HepG2 (cell line): Measurements from ENCODE around the gene CEP97. TPM values are rescaled to one million over a fixed set of nuclear protein-coding genes. Genes with fewer than 3 reads are reported as not detected.

Experiments
- ARNTL ChIP-seq: sonication (generic); formaldehyde crosslinking; IDR thresholded peaks from 2 replicates; pipeline ENCODE4 v1.4.0; 2020; ENCODE audit warnings: mild to moderate bottlenecking, missing genetic modification reagents
- ATF7 ChIP-seq, 2 experiments: fragments of 450-650 bp in 1 of 2; sonication (generic) in 1 of 2; formaldehyde crosslinking in 1 of 2; IDR thresholded peaks; 2 replicates each; pipeline versions ENCODE4 v1.4.0 to v1.6.1; 2016 to 2020; ENCODE audit warnings: antibody characterized with exemption in 1 of 2, mild to moderate bottlenecking in 1 of 2, missing genetic modification reagents in 1 of 2
- DRAP1 ChIP-seq: IDR thresholded peaks from 2 replicates; pipeline ENCODE4 v1.6.1; 2016; ENCODE audit warnings: missing genetic modification reagents, missing compliant biosample characterization
- EHMT2 ChIP-seq: fragments of 200-600 bp; sonication (generic); IDR thresholded peaks from 2 replicates; pipeline ENCODE4 v1.7.0; 2017; ENCODE audit warnings: antibody characterized with exemption, low read depth, low read length, borderline replicate concordance
- ELF1 ChIP-seq: sonication (generic); formaldehyde crosslinking; IDR thresholded peaks from 2 replicates; pipeline ENCODE4 v1.4.0; 2020; ENCODE audit warnings: missing genetic modification reagents
- ELF3 ChIP-seq: IDR thresholded peaks from 2 replicates; pipeline ENCODE4 v1.6.1; 2016; ENCODE audit warnings: missing genetic modification reagents, missing compliant biosample characterization
- ETS1 ChIP-seq: sonication (generic); formaldehyde crosslinking; IDR thresholded peaks from 2 replicates; pipeline ENCODE4 v1.4.0; 2020; ENCODE audit warnings: missing genetic modification reagents
- FOXP4 ChIP-seq: sonication (generic); formaldehyde crosslinking; IDR thresholded peaks from 2 replicates; pipeline ENCODE4 v1.4.0; 2020; ENCODE audit warnings: missing genetic modification reagents
- HDAC2 ChIP-seq: sonication (generic); formaldehyde crosslinking; IDR thresholded peaks from 2 replicates; pipeline ENCODE4 v1.4.0; 2020; ENCODE audit warnings: missing genetic modification reagents
- HNF4G ChIP-seq, 2 experiments: sonication (generic) in 1 of 2; formaldehyde crosslinking in 1 of 2; IDR thresholded peaks; 2 replicates each; pipeline versions ENCODE4 v1.4.0 to v1.6.1; 2011 to 2020; ENCODE audit warnings: borderline replicate concordance in 2 of 2, low read depth in 2 of 2, mild to moderate bottlenecking in 2 of 2, low read length in 1 of 2, missing genetic modification reagents in 1 of 2, moderate library complexity in 1 of 2
- ISX ChIP-seq: sonication (generic); formaldehyde crosslinking; conservative IDR thresholded peaks from 2 replicates; pipeline ENCODE4 v1.5.0; 2020; ENCODE audit warnings: missing genetic modification reagents
- MIER3 ChIP-seq: IDR thresholded peaks from 2 replicates; pipeline ENCODE4 v1.6.1; 2016; ENCODE audit warnings: missing compliant biosample characterization, borderline replicate concordance
- MZF1 ChIP-seq: sonication (generic); formaldehyde crosslinking; IDR thresholded peaks from 2 replicates; pipeline ENCODE4 v1.8.1; 2023; ENCODE audit warnings: mild to moderate bottlenecking, missing genetic modification reagents, borderline replicate concordance
- NFATC3 ChIP-seq: sonication (generic); formaldehyde crosslinking; IDR thresholded peaks from 2 replicates; pipeline ENCODE4 v1.5.1; 2020; ENCODE audit warnings: mild to moderate bottlenecking, missing genetic modification reagents
- NFE2 ChIP-seq: sonication (generic); formaldehyde crosslinking; IDR thresholded peaks from 2 replicates; pipeline ENCODE4 v1.4.0; 2020; ENCODE audit warnings: missing genetic modification reagents
- NRL ChIP-seq: sonication (generic); formaldehyde crosslinking; IDR thresholded peaks from 2 replicates; pipeline ENCODE4 v1.5.0; 2020; ENCODE audit warnings: missing genetic modification reagents, mild to moderate bottlenecking, moderate library complexity, borderline replicate concordance
- PHF20 ChIP-seq: sonication (generic); formaldehyde crosslinking; IDR thresholded peaks from 2 replicates; pipeline ENCODE4 v1.5.0; 2020; ENCODE audit warnings: mild to moderate bottlenecking, missing genetic modification reagents
- PRPF4 ChIP-seq: fragments of 200-400 bp; formaldehyde crosslinking; IDR thresholded peaks from 2 replicates; pipeline ENCODE4 v1.6.1; 2016; ENCODE audit warnings: low read length, low read depth; ENCODE audit not compliant: poor library complexity, severe bottlenecking
- REL ChIP-seq: sonication (generic); formaldehyde crosslinking; conservative IDR thresholded peaks from 2 replicates; pipeline ENCODE4 v1.8.0; 2022; ENCODE audit warnings: mild to moderate bottlenecking, missing genetic modification reagents, moderate library complexity
- SATB2 ChIP-seq: sonication (generic); formaldehyde crosslinking; IDR thresholded peaks from 2 replicates; pipeline ENCODE4 v1.5.0; 2020; ENCODE audit warnings: missing genetic modification reagents
- SMARCE1 ChIP-seq: fragments of 450-650 bp; IDR thresholded peaks from 2 replicates; pipeline ENCODE4 v1.6.1; 2017; ENCODE audit warnings: borderline replicate concordance
- ZMAT3 ChIP-seq: sonication (generic); formaldehyde crosslinking; conservative IDR thresholded peaks from 2 replicates; pipeline ENCODE4 v1.7.0; 2021; ENCODE audit warnings: missing genetic modification reagents
- ZNF543 ChIP-seq: sonication (generic); formaldehyde crosslinking; IDR thresholded peaks from 2 replicates; pipeline ENCODE4 v1.4.0; 2020; ENCODE audit warnings: mild to moderate bottlenecking, missing genetic modification reagents
- ZNF564 ChIP-seq: sonication (generic); formaldehyde crosslinking; IDR thresholded peaks from 2 replicates; pipeline ENCODE4 v1.8.1; 2023; ENCODE audit warnings: mild to moderate bottlenecking, missing genetic modification reagents
- ZNF749 ChIP-seq: sonication (generic); formaldehyde crosslinking; IDR thresholded peaks from 2 replicates; pipeline ENCODE4 v1.8.0; 2022; ENCODE audit warnings: mild to moderate bottlenecking, missing genetic modification reagents, moderate library complexity, borderline replicate concordance
- ZNF773 ChIP-seq: sonication (generic); formaldehyde crosslinking; IDR thresholded peaks from 2 replicates; pipeline ENCODE4 v1.4.0; 2020; ENCODE audit warnings: missing genetic modification reagents, borderline replicate concordance
- polyA plus RNA-seq, 8 experiments: library from polyadenylated mRNA; depleted of rRNA in 3 of 8; stranded (reverse) in 7 of 8; unstranded in 1 of 8; fragments of >200 nt; fragmentation: Illumina TruSeq in 4 of 8; extraction: Trizol in 4 of 8; gene quantifications; 2 replicates each; pipeline versions ENCODE4 v1.2.1 to v1.2.3, GENCODE V29; 2011 to 2016; ENCODE audit warnings: low read depth in 4 of 8, missing spikeins in 1 of 8, mixed read lengths in 1 of 8; ENCODE audit not compliant: insufficient read depth in 1 of 8
- total RNA-seq, 5 experiments: library from RNA; depleted of rRNA; stranded (reverse); fragments of >200 nt; fragmentation: Illumina TruSeq; extraction: Trizol; gene quantifications; 2 replicates each; pipeline ENCODE4 v1.2.3, GENCODE V29; 2016; ENCODE audit warnings: low read depth in 1 of 5

Gene CEP97
- total and polyA plus RNA-seq, 2 of the 13 experiments (the other 11 are each of a cell fraction or from before 2014, with no cell fraction given), result 0.99 to 6.5 TPM

GRCh38 chr3:101779047-101779821, 54.8 kb downstream of the CEP97 start, which contains the start of gene NXPE3 (continued):
- TF ChIP-seq ARNTL (CRISPR knock-in tag), result peak; percentile 73; the same call in 1 of the 2 replicates
- TF ChIP-seq DRAP1 (CRISPR knock-in tag), result peak; percentile 29; the same call in 1 of the 2 replicates
- no peak for TF ChIP-seq SMARCE1
- TF ChIP-seq ZNF564, result peak; percentile 59; the same call in 1 of the 2 replicates
- no peak for TF ChIP-seq ZNF749
- TF ChIP-seq MIER3 (CRISPR knock-in tag), result peak; percentile 15; the same call in 1 of the 2 replicates
- peak; percentile 73; the same call in 1 of the 2 replicates for TF ChIP-seq ETS1 (CRISPR knock-in tag)
- peak; percentile 35 for TF ChIP-seq FOXP4 (CRISPR knock-in tag)
- TF ChIP-seq MZF1 (CRISPR knock-in tag), result no peak
- no peak for TF ChIP-seq HNF4G (IDR thresholded peaks at IDR 0.05; ENCODE audit: borderline replicate concordance, low read depth, low read length)
- TF ChIP-seq HNF4G (CRISPR knock-in tag; IDR thresholded peaks at IDR 0.05; ENCODE audit: borderline replicate concordance, low read depth), result no peak
- TF ChIP-seq NFATC3, result no peak; the same call in 1 of the 2 replicates
- TF ChIP-seq PRPF4, result no peak
- peak; percentile 77 for TF ChIP-seq PHF20 (CRISPR knock-in tag)
- no peak for TF ChIP-seq EHMT2
- TF ChIP-seq NFE2 (CRISPR knock-in tag), result no peak
- peak; percentile 89 for TF ChIP-seq ZMAT3
- TF ChIP-seq HDAC2, result peak; percentile 22; the same call in 1 of the 2 replicates
- TF ChIP-seq ELF3, result peak; percentile 55
- TF ChIP-seq ZNF773, result 0 out of 2 replicates have a peak, but pooled peaks have one; percentile 80
- TF ChIP-seq ATF7 (IDR thresholded peaks at IDR 0.05), result no peak
- TF ChIP-seq ATF7 (CRISPR knock-in tag; IDR thresholded peaks at IDR 0.05), result no peak; the same call in 1 of the 2 replicates
- TF ChIP-seq ZNF543 (CRISPR knock-in tag), result no peak
- TF ChIP-seq ELF1 (CRISPR knock-in tag), result no peak; the same call in 1 of the 2 replicates
- no peak for TF ChIP-seq ISX (CRISPR knock-in tag)
- TF ChIP-seq REL (CRISPR knock-in tag), result 0 out of 2 replicates have a peak, but pooled peaks have one; percentile 47
- TF ChIP-seq NRL (CRISPR knock-in tag), result peak; percentile 90
- TF ChIP-seq SATB2 (CRISPR knock-in tag), result peak; percentile 70; the same call in 1 of the 2 replicates
